ENCODE results near the gene BICD1. TPM values are rescaled to one million over a fixed set of nuclear protein-coding genes. Genes with fewer than 3 reads are reported as not detected.

The BICD1 gene
- total and polyA plus RNA-seq, 2 donors (not counting 3 experiments of a cell fraction or from before 2014, with no cell fraction given), result 12.2 to 51.0 TPM

GRCh38 chr12:32379667-32380066 is 273.0 kb downstream of the BICD1 start:
- H3K36me3 ChIP-seq (ENCODE audit: control insufficient read depth in 2 of 2, extremely low read depth in 1 of 2, insufficient read depth in 2 of 2, low read length in 2 of 2), result no peaks in the 10 kb centered on the region

More at GRCh38 chr12:32379667-32380066, 273.0 kb downstream of the BICD1 start:
- H3K9ac ChIP-seq (replicated peaks; ENCODE audit: extremely low read depth, insufficient read depth, low read length), result no peak overlapping the region
- H3K27me3 ChIP-seq (ENCODE audit: control insufficient read depth in 2 of 2, insufficient read depth in 2 of 2, low read length in 2 of 2), result no peaks in the 10 kb centered on the region
- no peaks in the 10 kb centered on the region for H3K9me1 ChIP-seq (replicated peaks; ENCODE audit: control insufficient read depth, extremely low read depth, insufficient read depth, low read length)
- H3K4me3 ChIP-seq (replicated peaks in 1 of 3; ENCODE audit: insufficient read depth in 1 of 3, low read depth in 1 of 3, low read length in 3 of 3), result no peak overlapping the region
- H2AFZ ChIP-seq (ENCODE audit: low read depth, low read length), result no peak overlapping the region
- TF ChIP-seq MYC (IDR thresholded peaks at IDR 0.05; ENCODE audit: low read depth, low read length) (no peak), EZH2 (IDR thresholded peaks at IDR 0.05; ENCODE audit: borderline replicate concordance, low read depth, low read length, severe bottlenecking) (no peak), FOS (IDR thresholded peaks at IDR 0.05; ENCODE audit: borderline replicate concordance, insufficient read depth, low read length) (no peak), GATA2 (IDR thresholded peaks at IDR 0.05; ENCODE audit: insufficient read depth, insufficient read length, low read depth, low read length) (no peak), CTCF (IDR thresholded peaks at IDR 0.05; ENCODE audit: extremely low read depth in 1 of 2, insufficient read depth in 1 of 2, low read depth in 1 of 2, low read length in 2 of 2) (no peak), POLR2A (IDR thresholded peaks at IDR 0.05; ENCODE audit: low read depth, low read length) (no peak), JUN (IDR thresholded peaks at IDR 0.05; ENCODE audit: borderline replicate concordance, insufficient read depth, insufficient read length, low read depth) (no peak), POLR2AphosphoS5 (IDR thresholded peaks at IDR 0.05; ENCODE audit: insufficient read depth, low read depth, low read length) (no peak)
- H4K20me1 ChIP-seq (replicated peaks; ENCODE audit: control insufficient read depth, extremely low read depth, insufficient read depth, low read length), result no peaks in the 10 kb centered on the region
- DNase-seq (ENCODE audit: low read depth, low spot score) (no peak), FAIRE-seq (no peak)
- H3K27ac ChIP-seq (ENCODE audit: insufficient read depth, low read depth, low read length), result no peak overlapping the region
- intact Hi-C loops (cut with micrococcal nuclease), result no loop called here
- dilution Hi-C loops (cut with MboI; ENCODE audit: extremely low pct_ligation_motif_present, low sequenced_read_pairs), result no loop called here
- no peaks in the 10 kb centered on the region for H3K4me1 ChIP-seq (ENCODE audit: control insufficient read depth, extremely low read depth, insufficient read depth, low read length)
- ChIA-PET CTCF (interaction anchor here (1.4 kb wide), 1 partner anchor 292 kb away, joined by 5 read pairs; no protein-coding TSS in a partner anchor), POLR2A (no interaction called here)
- no peak overlapping the region for H3K4me2 ChIP-seq (ENCODE audit: insufficient read depth, low read length)
- no peaks in the 10 kb centered on the region for H3K79me2 ChIP-seq (ENCODE audit: control insufficient read depth, insufficient read depth, low read length)
- no peaks in the 10 kb centered on the region for H3K9me3 ChIP-seq (replicated peaks; ENCODE audit: control insufficient read depth, insufficient read depth, low read length)
- BruUV-seq (replicated peaks), result no TSS peak
